NCI-H510A treated with DMSO at 0.1 percent for 48 hours (cell line): ENCODE measurements around the gene PCCA.
"Not testable (repeated sequence)": the region's sequence is repeated elsewhere in the genome, so short reads cannot be mapped to it uniquely, and the experiment has no call there.

Experiments used
- DNase-seq: peaks from one replicate; lab custom pipeline; 2025; lab: John Stamatoyannopoulos, UW

PCCA gene

DNA sequence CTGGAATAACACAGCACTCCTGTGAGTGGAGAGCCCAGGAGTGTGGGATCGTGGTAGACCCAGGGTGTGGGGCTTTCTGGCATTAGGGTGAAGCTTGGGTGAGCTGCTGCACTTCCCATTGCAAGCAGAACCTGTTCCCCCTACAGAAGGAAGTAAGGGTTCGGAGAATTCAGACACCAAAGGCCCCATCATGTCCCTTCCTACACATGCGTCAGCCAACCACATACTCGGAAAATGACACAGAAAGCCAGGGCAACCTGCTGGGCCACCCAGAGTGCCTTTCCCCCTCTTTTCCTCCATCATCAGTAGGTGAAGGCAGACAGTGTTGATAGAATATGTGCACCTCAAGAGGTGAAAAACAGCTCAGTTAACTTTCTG lies 456.8 kb downstream of the PCCA start:
- no peak for DNase-seq

DNA sequence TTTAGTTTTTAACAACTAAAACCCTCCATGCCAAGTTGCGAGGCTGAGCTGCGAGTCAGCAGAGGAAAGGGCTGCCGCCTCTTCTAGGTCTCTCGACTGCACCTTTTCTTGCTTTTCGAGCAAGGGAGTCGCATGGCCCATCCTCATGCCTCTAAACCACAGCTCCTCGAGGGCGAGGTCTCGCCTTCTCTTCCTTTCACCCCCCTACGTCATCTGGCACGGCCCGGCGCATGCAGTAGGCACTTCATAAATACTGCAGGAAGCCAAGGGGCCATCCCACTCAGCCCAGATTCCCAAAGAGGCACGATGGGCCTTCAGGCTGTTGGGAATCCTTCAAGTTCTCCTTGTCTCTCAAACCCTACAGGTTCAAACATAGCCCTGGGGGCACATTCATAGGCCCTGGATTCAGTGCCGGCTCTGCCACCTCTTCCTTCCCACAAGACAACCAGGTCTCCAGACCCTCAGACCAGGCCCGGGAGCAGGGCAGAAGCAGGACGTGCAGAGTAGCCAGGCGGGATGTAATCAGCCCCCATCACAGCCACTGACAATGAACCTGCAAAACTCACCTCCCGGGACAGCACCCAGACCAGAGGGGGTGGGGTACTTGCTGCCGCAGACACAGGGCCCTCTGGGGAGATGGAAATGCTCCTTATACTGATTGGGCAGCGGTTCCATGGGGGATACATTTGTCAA lies 458.0 kb downstream of the PCCA start:
- DNase-seq = no peak

DNA sequence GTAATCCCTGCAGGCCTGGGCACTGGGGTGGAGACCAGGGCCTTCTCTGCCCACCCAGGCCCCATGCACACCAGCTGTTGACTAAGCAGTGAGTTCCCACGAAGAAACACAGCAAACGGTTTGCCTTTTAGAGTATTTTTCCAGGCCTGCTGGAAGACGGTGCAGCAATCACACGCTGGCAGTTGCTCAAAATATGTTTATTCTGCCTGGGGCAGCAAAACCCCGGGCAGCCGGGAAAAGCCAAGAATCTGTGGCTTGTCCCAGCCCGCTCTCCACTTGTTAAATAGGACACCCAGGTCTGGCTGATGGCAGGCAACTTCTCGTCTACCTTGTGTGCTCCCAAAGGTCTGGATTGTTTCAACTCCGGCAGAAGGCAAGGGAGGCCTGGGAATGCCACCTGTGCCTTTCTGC lies 458.9 kb downstream of the PCCA start:
- no peak for DNase-seq

- no peak for DNase-seq
These were observed 460.4 kb downstream of the PCCA start for GRCh38 chr13:100549316-100549715.

GRCh38 chr13:100552755-100553154 lies 463.9 kb downstream of the PCCA start:
- DNase-seq = no peak

GRCh38 chr13:100559886-100560285 lies 471.0 kb downstream of the PCCA start:
- DNase-seq = no peak

DNA sequence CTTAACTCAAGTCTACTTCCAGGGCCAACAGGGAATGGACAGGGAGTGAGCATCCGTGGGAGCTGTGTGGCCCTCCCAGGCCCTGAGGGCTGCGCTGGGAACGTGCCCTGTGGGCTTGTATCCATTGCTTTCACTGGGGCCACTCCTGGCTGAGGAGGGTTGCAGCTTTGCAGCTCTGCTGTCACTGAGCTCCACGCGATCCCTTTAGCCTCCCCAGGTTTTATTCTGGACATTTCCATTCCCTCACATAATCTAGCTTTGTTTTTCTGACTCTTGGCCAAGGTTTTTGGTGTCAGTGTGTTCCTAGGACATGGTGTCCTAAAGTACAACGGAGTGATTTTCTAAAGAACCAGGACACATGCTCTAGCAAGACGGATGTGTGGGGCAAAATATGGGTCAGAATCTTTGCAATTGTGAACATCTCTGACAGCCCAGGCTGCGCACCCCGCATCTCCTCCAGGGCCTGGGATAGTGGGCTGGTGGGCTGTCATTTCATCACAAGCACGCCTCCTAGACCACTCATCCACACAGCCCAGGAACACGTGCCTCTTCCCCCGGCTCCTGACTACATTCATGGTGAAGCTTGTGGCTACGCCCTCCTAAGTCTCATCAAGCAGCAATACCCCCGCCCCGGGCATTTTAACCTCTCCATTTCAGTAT lies 471.7 kb downstream of the PCCA start:
- DNase-seq = no peak

DNA sequence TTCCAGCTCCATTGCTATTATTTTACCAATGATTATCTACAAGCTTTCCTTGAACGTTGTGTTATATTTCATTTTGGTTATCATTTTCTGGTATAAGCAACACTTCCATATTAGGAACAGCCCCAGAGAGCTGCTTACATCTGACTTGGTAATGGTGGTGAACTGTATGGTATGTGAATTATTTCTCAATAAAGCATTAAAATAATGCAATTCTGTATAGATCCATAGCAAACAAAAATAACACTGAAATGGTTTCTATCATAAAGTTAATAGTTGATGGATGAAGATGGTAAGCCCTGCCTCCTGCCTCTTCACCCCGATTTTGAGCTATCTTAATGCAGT lies 472.2 kb downstream of the PCCA start:
- no peak for DNase-seq

- DNase-seq = no peak
These were observed 472.8 kb downstream of the PCCA start for GRCh38 chr13:100561599-100562204.

- DNase-seq = no peak
These were observed 474.9 kb downstream of the PCCA start for GRCh38 chr13:100563779-100564178.

DNA sequence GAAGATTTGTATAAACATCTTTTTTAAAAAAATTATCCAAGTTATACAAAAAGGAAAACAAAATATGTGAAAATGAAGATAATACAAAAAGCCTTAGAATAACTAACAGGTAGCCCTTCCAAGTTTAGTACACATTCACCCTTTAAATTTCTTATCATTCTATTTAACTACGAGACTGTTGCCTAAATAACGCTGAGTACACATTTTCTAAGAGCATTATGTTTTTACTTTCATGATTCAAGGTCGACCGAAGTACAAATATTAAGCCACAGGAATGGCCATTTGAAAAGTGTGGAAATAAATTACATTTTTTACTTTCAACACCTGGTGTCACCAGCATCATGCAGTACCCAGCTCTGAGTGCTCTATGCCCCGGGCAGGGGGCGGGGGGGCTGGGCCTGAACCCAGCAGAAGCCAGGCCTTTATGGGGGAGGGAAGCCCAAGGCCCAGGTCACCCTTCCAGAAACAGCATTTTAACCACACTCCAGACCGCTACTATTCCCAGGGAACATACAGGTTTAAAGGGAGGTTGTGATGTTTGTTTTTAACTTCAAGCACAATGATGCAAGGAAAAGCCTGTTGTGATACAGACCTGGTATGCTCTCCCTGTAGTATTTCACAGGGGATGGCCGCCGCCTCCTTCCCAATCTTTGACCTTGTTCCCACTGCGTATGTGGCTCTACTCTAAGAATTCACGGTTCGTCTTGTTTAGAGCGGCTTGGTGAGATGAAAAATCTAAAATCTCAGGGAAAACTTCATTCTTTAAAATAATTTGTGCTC lies 475.7 kb downstream of the PCCA start:
- DNase-seq = no peak

GRCh38 chr13:100565286-100565685 lies 476.4 kb downstream of the PCCA start:
- no peak for DNase-seq

GRCh38 chr13:100566543-100566942 lies 477.6 kb downstream of the PCCA start:
- DNase-seq = no peak

GRCh38 chr13:100573121-100573520 lies 484.2 kb downstream of the PCCA start:
- peak; percentile 46 for DNase-seq

DNA sequence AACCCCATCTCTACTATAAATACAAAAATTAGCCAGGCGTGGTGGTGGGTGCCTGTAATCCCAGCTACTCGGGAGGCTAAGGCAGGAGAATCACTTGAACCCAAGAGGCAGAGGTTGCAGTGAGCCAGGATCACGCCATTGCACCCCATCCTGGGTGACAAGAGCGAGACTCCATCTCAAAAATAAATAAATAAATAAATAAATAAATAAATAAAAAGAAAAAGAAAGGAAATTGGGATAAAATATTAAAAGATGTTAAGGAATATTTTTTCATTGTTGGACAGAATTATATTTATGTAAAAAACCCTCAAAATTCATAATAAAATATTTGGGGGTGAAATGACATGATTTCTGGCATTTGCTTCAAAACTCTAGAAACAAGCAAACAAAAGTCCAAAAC lies 488.3 kb downstream of the PCCA start:
- not testable (repeated sequence) for DNase-seq
